ENCODE measurements around the gene TSEN34. TPM values are rescaled to one million over a fixed set of nuclear protein-coding genes. Genes with fewer than 3 reads are reported as not detected.

The TSEN34 gene
- total and polyA plus RNA-seq, 2 experiments from 2014 or later = 36.6 to 53.4 TPM

- Histone ChIP-seq H3K79me2 (replicated peaks; ENCODE audit: insufficient read depth) (peaks cover 38% of the 10 kb centered on the region), H3K36me3 (ENCODE audit: insufficient read depth) (peaks cover 37% of the 10 kb centered on the region), H3K4me2 (no peak overlapping the region; the same call in 1 of the 2 replicates), H3K27ac (ENCODE audit: low read depth) (peak overlapping the region; percentile 94), H3F3A (replicated peaks; ENCODE audit: low read depth) (peaks cover 56% of the 10 kb centered on the region), H3K4me1 (ENCODE audit: insufficient read depth) (peaks cover 23% of the 10 kb centered on the region), H3K27me3 (ENCODE audit: insufficient read depth) (no peaks in the 10 kb centered on the region), H3K9me2 (ENCODE audit: insufficient read depth) (no peaks in the 10 kb centered on the region), H2AFZ (no peak overlapping the region), H4K20me1 (replicated peaks; ENCODE audit: insufficient read depth) (peaks cover 48% of the 10 kb centered on the region), H3K4me3 (no peak overlapping the region)
- Mint-ChIP-seq H3K27me3 (ENCODE audit: insufficient read depth, low read depth, poor library complexity) (peaks cover 58% of the 10 kb centered on the region), H3K36me3 (ENCODE audit: low read depth) (peaks cover 68% of the 10 kb centered on the region), H3K4me1 (peaks cover 43% of the 10 kb centered on the region), H3K4me3 (peak overlapping the region; percentile 1; the same call in 1 of the 3 replicates), H3K9me3 (peaks cover 2% of the 10 kb centered on the region; the same call in 1 of the 3 replicates), H3K27ac (peak overlapping the region; percentile 83)
- no peak for DNase-seq (ENCODE audit: low spot score)
- peak; percentile 27 for ATAC-seq
- no peak for TF ChIP-seq NANOG (IDR thresholded peaks at IDR 0.05; ENCODE audit: borderline replicate concordance)
- peak; percentile 27 for TF ChIP-seq POLR2AphosphoS5 (IDR thresholded peaks at IDR 0.05; ENCODE audit: low read depth)
Measured at GRCh38 chr19:54207983-54208783, 17.1 kb downstream of the TSEN34 start.

- H3K27me3 ChIP-seq (ENCODE audit: insufficient read depth) = no peaks in the 10 kb centered on the region
- H3K79me2 ChIP-seq (replicated peaks; ENCODE audit: insufficient read depth) = peaks cover 33% of the 10 kb centered on the region
- peaks cover 43% of the 10 kb centered on the region for H4K20me1 ChIP-seq (replicated peaks; ENCODE audit: insufficient read depth)
- H3K4me3 ChIP-seq = no peak overlapping the region
- Mint-ChIP-seq H3K9me3 (peaks cover 3% of the 10 kb centered on the region; the same call in 1 of the 3 replicates), H3K27me3 (ENCODE audit: insufficient read depth, low read depth, poor library complexity) (peaks cover 53% of the 10 kb centered on the region), H3K4me1 (peaks cover 39% of the 10 kb centered on the region), H3K36me3 (ENCODE audit: low read depth) (peaks cover 65% of the 10 kb centered on the region), H3K4me3 (no peak overlapping the region; the same call in 2 of the 3 replicates), H3K27ac (peak overlapping the region; percentile 83)
- H3K4me1 ChIP-seq (ENCODE audit: insufficient read depth) = peaks cover 18% of the 10 kb centered on the region
- ATAC-seq = no peak; the same call in 2 of the 3 replicates
- H3F3A ChIP-seq (replicated peaks; ENCODE audit: low read depth) = peaks cover 51% of the 10 kb centered on the region
- no peak overlapping the region for H2AFZ ChIP-seq
- H3K27ac ChIP-seq (ENCODE audit: low read depth) = peak overlapping the region; percentile 94
- TF ChIP-seq STAT1 (IDR thresholded peaks at IDR 0.05; ENCODE audit: unreplicated experiment) = no peak
- peak overlapping the region; percentile 14; the same call in 1 of the 2 replicates for H3K4me2 ChIP-seq
- H3K9me2 ChIP-seq (ENCODE audit: insufficient read depth) = no peaks in the 10 kb centered on the region
- peak; percentile 38 for DNase-seq (ENCODE audit: low spot score)
- peaks cover 32% of the 10 kb centered on the region for H3K36me3 ChIP-seq (ENCODE audit: insufficient read depth)
Measured at GRCh38 chr19:54208784-54209057, 17.6 kb downstream of the TSEN34 start.

GRCh38 chr19:54209058-54209810 is 18.1 kb downstream of the TSEN34 start:
- Histone ChIP-seq H3K4me1 (ENCODE audit: insufficient read depth) (peaks cover 13% of the 10 kb centered on the region), H3F3A (replicated peaks; ENCODE audit: low read depth) (peaks cover 47% of the 10 kb centered on the region), H3K9me2 (ENCODE audit: insufficient read depth) (no peaks in the 10 kb centered on the region), H3K4me3 (no peak overlapping the region), H3K27ac (ENCODE audit: low read depth) (peak overlapping the region; percentile 94), H2AFZ (no peak overlapping the region), H3K27me3 (ENCODE audit: insufficient read depth) (no peaks in the 10 kb centered on the region), H3K79me2 (replicated peaks; ENCODE audit: insufficient read depth) (peaks cover 28% of the 10 kb centered on the region), H3K4me2 (peak overlapping the region; percentile 14; the same call in 1 of the 2 replicates), H4K20me1 (replicated peaks; ENCODE audit: insufficient read depth) (peaks cover 38% of the 10 kb centered on the region), H3K36me3 (ENCODE audit: insufficient read depth) (peaks cover 27% of the 10 kb centered on the region)
- Mint-ChIP-seq H3K9me3 (peaks cover 6% of the 10 kb centered on the region; the same call in 1 of the 3 replicates), H3K4me3 (no peak overlapping the region), H3K4me1 (peaks cover 36% of the 10 kb centered on the region), H3K27ac (peak overlapping the region; percentile 70), H3K27me3 (ENCODE audit: insufficient read depth, low read depth, poor library complexity) (peaks cover 48% of the 10 kb centered on the region), H3K36me3 (ENCODE audit: low read depth) (peaks cover 62% of the 10 kb centered on the region)
- DNase-seq (ENCODE audit: low spot score) (peak; percentile 52), ATAC-seq (peak; percentile 53)
- TF ChIP-seq CTCF (conservative IDR thresholded peaks at IDR 0.05; ENCODE audit: low read depth in 2 of 2) = no peak
- no peak for TF ChIP-seq REST (IDR thresholded peaks at IDR 0.05; ENCODE audit: unreplicated experiment)
- no peak for TF ChIP-seq EZH2 (IDR thresholded peaks at IDR 0.05; ENCODE audit: low read depth, unreplicated experiment)
- TF ChIP-seq NANOG (IDR thresholded peaks at IDR 0.05; ENCODE audit: borderline replicate concordance) = no peak
- TF ChIP-seq ZNF331 (CRISPR knock-in tag; IDR thresholded peaks at IDR 0.05; ENCODE audit: low read depth) = no peak
- no peak for TF ChIP-seq ETS1 (IDR thresholded peaks at IDR 0.05)
- TF ChIP-seq JUNB (IDR thresholded peaks at IDR 0.05; ENCODE audit: unreplicated experiment) = no peak
- TF ChIP-seq STAT1 (IDR thresholded peaks at IDR 0.05; ENCODE audit: unreplicated experiment) = no peak
- TF ChIP-seq POLR2AphosphoS5 (IDR thresholded peaks at IDR 0.05; ENCODE audit: low read depth) = no peak
- TF ChIP-seq ZNF114 (CRISPR knock-in tag; IDR thresholded peaks at IDR 0.05) = no peak

Data from GM23338 (cell line).